GM18505 (cell line): Measurements from ENCODE around the gene P2RY14.

Source experiments
- ATAC-seq: cut with Tn5 transposase; IDR thresholded peaks from one replicate; pipeline ENCODE4 v1.9.1; 2021; ENCODE audit not compliant: unreplicated experiment
- POLR2A ChIP-seq: IDR thresholded peaks from 4 replicates; pipeline ENCODE4 v1.6.1; 2011; ENCODE audit warnings: borderline replicate concordance; ENCODE audit not compliant: insufficient read depth, insufficient read length; ENCODE audit errors: extremely low read depth

Gene P2RY14

GRCh38 chr3:151309566-151309965, 31.2 kb upstream of the P2RY14 start:
- ATAC-seq: no peak

GRCh38 chr3:151307583-151308488, 29.5 kb upstream of the P2RY14 start:
- ATAC-seq: no peak
- TF ChIP-seq POLR2A: no peak

More at GRCh38 chr3:151309566-151309965, 31.2 kb upstream of the P2RY14 start:
- no peak for TF ChIP-seq POLR2A

DNA sequence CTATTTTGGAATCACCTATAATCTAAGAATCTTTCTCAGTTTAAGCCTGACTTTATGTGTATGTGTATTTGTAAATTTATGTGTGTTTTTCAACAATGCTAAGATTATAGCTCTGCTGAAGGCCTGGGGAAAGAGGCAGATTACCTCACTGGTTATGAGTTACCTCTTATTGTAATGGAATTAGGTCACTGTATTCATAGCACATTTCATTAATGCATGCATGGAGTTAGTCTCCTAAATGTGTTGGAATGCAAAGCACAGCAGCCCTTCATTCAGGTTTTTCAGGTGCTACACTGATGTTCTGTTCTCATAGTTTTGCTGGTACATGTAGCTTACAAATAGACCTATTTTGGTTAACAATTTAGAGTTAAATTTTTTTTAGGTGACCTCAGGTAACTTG, 28.8 kb upstream of the P2RY14 start:
- no peak for TF ChIP-seq POLR2A
- no peak for ATAC-seq

DNA sequence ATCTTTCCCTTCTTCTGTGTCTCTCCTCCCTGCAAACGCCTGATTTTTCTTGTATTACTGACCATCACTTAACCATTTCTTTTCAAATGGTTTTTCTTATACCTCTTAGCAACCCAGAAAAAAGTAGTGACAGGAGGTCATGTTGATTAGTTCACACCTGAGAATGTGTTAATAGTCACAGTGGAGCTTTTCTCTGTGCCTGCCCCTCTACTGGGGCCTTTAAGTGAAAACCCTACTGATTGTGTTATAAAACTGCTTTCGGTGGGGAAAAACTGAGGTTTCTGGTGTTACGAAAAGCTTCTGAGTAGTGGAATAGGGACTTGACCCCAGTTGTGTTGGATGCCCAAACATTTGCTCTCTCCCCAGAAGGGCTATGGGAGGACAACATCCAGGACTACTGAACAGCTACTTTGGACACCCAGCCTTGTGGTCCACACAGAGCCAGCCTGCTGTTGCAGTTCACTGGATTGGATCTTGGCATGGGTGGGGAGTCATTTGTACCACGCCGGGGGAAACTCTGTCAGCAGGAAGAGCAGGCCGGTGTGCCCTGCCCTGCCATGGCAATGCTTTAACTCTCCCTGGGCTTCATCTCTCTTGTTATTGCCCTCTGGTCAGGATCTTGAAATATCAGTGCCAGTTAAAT, 27.9 kb upstream of the P2RY14 start:
- no peak for TF ChIP-seq POLR2A
- no peak for ATAC-seq

DNA sequence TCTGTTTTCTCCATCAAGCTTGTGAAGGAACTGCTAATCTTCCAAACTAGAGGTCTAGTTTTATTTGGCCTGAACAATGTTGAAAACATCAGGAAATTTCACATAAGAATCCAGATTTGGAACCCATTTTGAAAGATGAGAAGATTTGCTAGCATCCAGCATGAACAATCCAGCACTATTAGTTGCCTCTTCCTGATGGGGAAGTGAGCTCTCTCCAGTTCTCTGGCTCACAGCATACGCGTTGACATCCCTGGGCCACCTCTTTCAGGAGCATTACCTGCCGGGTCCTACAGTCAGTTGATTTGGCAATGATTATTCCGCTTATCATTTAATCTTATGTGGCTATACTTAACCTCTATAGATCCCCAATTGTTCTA, 27.4 kb upstream of the P2RY14 start:
- ATAC-seq: no peak
- TF ChIP-seq POLR2A: no peak

- ATAC-seq: no peak
- TF ChIP-seq POLR2A: no peak
Observed at GRCh38 chr3:151305060-151305774, 26.9 kb upstream of the P2RY14 start.

GRCh38 chr3:151303751-151304150, 25.4 kb upstream of the P2RY14 start:
- no peak for TF ChIP-seq POLR2A
- no peak for ATAC-seq

GRCh38 chr3:151301787-151302186, 23.4 kb upstream of the P2RY14 start:
- no peak for TF ChIP-seq POLR2A

DNA sequence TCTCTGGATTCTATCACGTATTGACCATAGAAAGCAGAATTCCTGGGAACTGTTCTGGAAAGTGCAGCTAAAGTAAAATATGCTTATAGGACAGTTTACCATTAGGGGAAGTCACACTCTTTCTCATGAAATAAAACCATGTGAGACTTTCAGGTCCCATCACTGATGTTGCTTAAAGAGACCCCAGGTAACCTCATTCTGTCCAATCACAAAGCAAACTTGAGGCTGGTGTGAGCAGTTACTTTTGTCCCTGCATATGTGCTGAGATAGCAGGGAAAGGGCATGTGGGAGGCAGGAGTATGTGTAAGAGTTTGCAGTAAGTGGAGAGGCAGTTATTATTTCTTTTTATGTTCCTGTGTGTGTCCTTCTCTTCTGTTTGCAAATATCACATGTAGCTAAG, 22.2 kb upstream of the P2RY14 start:
- no peak for TF ChIP-seq POLR2A
- no peak for ATAC-seq

More at GRCh38 chr3:151301787-151302186, 23.4 kb upstream of the P2RY14 start:
- no peak for ATAC-seq

DNA sequence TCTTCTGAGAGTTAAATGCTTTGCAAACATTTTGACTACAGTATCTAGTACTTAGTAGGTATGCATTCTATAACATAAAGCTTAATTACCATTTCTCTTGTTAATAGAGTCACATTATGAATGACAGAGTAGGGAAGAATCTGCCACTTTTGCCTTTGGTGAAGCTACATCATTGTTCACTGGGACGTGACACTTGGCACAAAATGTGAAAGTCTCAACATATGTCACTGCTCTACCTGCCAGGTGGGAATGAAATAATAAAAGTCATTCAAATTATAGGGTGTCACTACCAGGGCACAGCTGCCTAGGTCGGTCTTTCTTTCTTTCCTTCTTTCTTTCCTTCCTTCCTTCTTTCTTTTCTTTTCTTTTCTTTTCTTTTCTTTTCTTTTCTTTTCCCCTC, 20.7 kb upstream of the P2RY14 start:
- ATAC-seq: no peak
- no peak for TF ChIP-seq POLR2A

GRCh38 chr3:151297429-151297828, 19.1 kb upstream of the P2RY14 start:
- no peak for TF ChIP-seq POLR2A
- no peak for ATAC-seq

DNA sequence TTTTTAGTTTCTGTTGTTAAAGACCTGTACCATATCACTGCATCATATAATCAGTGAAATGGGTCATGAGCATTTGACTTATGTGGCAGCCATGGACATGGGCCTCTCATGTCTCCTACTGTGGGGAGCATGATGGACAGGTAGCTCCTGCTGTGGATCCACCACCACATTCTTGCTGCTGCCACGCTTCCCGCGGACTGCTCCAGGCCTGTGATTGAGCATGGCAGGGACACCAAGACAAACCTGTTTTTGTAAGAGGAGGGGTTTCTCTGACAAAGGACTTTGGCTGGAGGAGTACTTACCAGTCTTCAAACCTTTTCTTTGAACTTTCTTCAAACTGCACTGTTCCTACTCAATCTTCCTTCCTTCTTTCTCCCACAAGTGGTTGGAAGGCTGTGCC, 17.9 kb upstream of the P2RY14 start:
- TF ChIP-seq POLR2A: no peak
- ATAC-seq: no peak

DNA sequence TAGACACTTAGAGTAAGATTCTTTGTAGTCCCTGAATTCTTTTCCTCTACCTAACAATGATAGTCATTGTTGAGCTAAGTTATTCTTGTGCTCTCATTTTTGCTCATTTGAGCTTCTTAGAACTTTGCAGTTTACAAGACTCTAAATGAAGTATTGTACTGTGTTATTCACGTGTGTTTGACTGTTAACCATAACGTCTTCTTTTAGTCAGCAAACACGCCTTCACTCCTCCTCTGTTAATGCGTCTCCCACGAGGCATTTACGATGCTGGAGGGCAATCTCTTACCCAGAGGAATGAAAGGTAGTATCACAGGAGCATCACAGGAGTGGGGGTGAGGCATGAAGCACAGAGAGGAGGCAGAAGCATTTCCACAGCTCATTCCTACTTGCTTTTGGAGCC, 14.8 kb upstream of the P2RY14 start:
- no peak for TF ChIP-seq POLR2A
- no peak for ATAC-seq
